GM19467 (cell line): Measurements from ENCODE around the gene KIF26B.

Experiments used
- ATAC-seq: cut with Tn5 transposase; IDR thresholded peaks from one replicate; pipeline ENCODE4 v1.9.1; 2021; ENCODE audit warnings: mild to moderate bottlenecking, moderate library complexity; ENCODE audit not compliant: unreplicated experiment

The KIF26B gene

GRCh38 chr1:245606157-245606725 lies 451.5 kb downstream of the KIF26B start:
- no peak for ATAC-seq

GRCh38 chr1:245608271-245608670 lies 453.5 kb downstream of the KIF26B start:
- no peak for ATAC-seq

- no peak for ATAC-seq
Observed at GRCh38 chr1:245609354-245610150, 454.8 kb downstream of the KIF26B start.

- ATAC-seq = no peak
Observed at GRCh38 chr1:245611251-245611650, 456.5 kb downstream of the KIF26B start.

GRCh38 chr1:245614476-245614875 lies 459.7 kb downstream of the KIF26B start:
- no peak for ATAC-seq

GRCh38 chr1:245615001-245615400 lies 460.2 kb downstream of the KIF26B start:
- no peak for ATAC-seq

GRCh38 chr1:245621589-245621988 lies 466.8 kb downstream of the KIF26B start:
- ATAC-seq = no peak

GRCh38 chr1:245622332-245623014 lies 467.7 kb downstream of the KIF26B start:
- no peak for ATAC-seq

- ATAC-seq = no peak
Observed at GRCh38 chr1:245641384-245641783, 486.6 kb downstream of the KIF26B start.

GRCh38 chr1:245645406-245645805 lies 490.6 kb downstream of the KIF26B start:
- no peak for ATAC-seq

- no peak for ATAC-seq
Observed at GRCh38 chr1:245645894-245646293, 491.1 kb downstream of the KIF26B start.

GRCh38 chr1:245648749-245649522 lies 494.2 kb downstream of the KIF26B start:
- no peak for ATAC-seq

GRCh38 chr1:245649666-245650065 lies 494.9 kb downstream of the KIF26B start:
- no peak for ATAC-seq

GRCh38 chr1:245650441-245650960 lies 495.7 kb downstream of the KIF26B start:
- ATAC-seq = no peak

- no peak for ATAC-seq
Observed at GRCh38 chr1:245651093-245651492, 496.3 kb downstream of the KIF26B start.

- ATAC-seq = no peak
Observed at GRCh38 chr1:245652116-245652515, 497.3 kb downstream of the KIF26B start.

GRCh38 chr1:245652660-245653427 lies 498.1 kb downstream of the KIF26B start:
- ATAC-seq = no peak

- no peak for ATAC-seq
Observed at GRCh38 chr1:245654460-245655050, 499.8 kb downstream of the KIF26B start.

- ATAC-seq = no peak
Observed at GRCh38 chr1:245656189-245656717, 501.5 kb downstream of the KIF26B start.

GRCh38 chr1:245657371-245657770 lies 502.6 kb downstream of the KIF26B start:
- ATAC-seq = no peak
